Lung (tissue), 12 donors: ENCODE data around the gene AMN1. TPM values are rescaled to one million over a fixed set of nuclear protein-coding genes. Genes with fewer than 3 reads are reported as not detected.
"Not testable (repeated sequence)": the region's sequence is repeated elsewhere in the genome, so short reads cannot be mapped to it uniquely, and the experiment has no call there.

Experiments used
- ATAC-seq: fragments of 200-7000 bp; cut with Tn5 transposase; one replicate; pipeline ENCODE4 v1.9.1; 2020; ENCODE audit warnings: moderate number of reproducible peaks; ENCODE audit not compliant: insufficient read depth, low FRiP score
- DNase-seq, 3 donors: peaks; one replicate each; pipeline ENCODE4 v3.0.0-alpha.2; 2013 to 2017
- H3K27ac ChIP-seq, 2 donors: one replicate each; pipeline ENCODE4 v1.5.1; 2013; ENCODE audit warnings: mild to moderate bottlenecking in 2 of 2, moderate library complexity in 2 of 2, control low read depth in 1 of 2, inconsistent platforms in 1 of 2, low read depth in 1 of 2, low read length in 1 of 2
- H3K27me3 ChIP-seq, 3 donors: one replicate each; pipeline ENCODE4 v1.5.1; 2013; ENCODE audit warnings: low read length in 2 of 3; ENCODE audit not compliant: control insufficient read depth in 3 of 3, insufficient read depth in 3 of 3
- H3K36me3 ChIP-seq, 4 donors: one replicate each; pipeline ENCODE4 v1.5.1; 2013; ENCODE audit warnings: low read length in 4 of 4, mild to moderate bottlenecking in 1 of 4, moderate library complexity in 1 of 4; ENCODE audit not compliant: control insufficient read depth in 4 of 4, insufficient read depth in 4 of 4
- H3K4me1 ChIP-seq, 5 donors: one replicate each; pipeline ENCODE4 v1.5.1; 2013; ENCODE audit warnings: low read length in 5 of 5, mild to moderate bottlenecking in 2 of 5, moderate library complexity in 1 of 5; ENCODE audit not compliant: control insufficient read depth in 5 of 5, insufficient read depth in 5 of 5
- H3K4me3 ChIP-seq: one replicate; pipeline ENCODE4 v1.5.1; 2013; ENCODE audit warnings: mild to moderate bottlenecking, control low read depth, moderate library complexity
- H3K9ac ChIP-seq, 2 donors: one replicate each; pipeline ENCODE4 v1.5.1; 2013; ENCODE audit warnings: low read length in 2 of 2, control low read depth in 1 of 2; ENCODE audit not compliant: insufficient read depth in 1 of 2
- H3K9me3 ChIP-seq, 4 donors: one replicate each; pipeline ENCODE4 v1.5.1; 2013; ENCODE audit warnings: low read length in 3 of 4, mild to moderate bottlenecking in 1 of 4, moderate library complexity in 1 of 4; ENCODE audit not compliant: control insufficient read depth in 4 of 4, insufficient read depth in 3 of 4
- WGBS, 2 donors: extraction: QIAGEN DNeasy Blood & Tissue Kit; methylation state at CpG; one replicate each; pipeline ENCODE4 v1.1.7; 2013; 5-methylcytosine and 5-hydroxymethylcytosine counted together
- polyA plus RNA-seq, 2 donors: library from polyadenylated mRNA; stranded (reverse); fragments of 200-250 nt; gene quantifications; one replicate each; pipeline ENCODE4 v1.2.1, GENCODE V29; 2013
- total RNA-seq, 2 donors: library from RNA; depleted of rRNA in 1 of 2; stranded (reverse); fragments of >200 nt in 1 of 2; gene quantifications; one replicate each; pipeline ENCODE4 v1.2.1, GENCODE V29; 2014 to 2021
- TF ChIP-seq, protein P1 (sequence below): IDR thresholded peaks from 2 replicates; pipeline ENCODE4 v1.5.1; 2012; ENCODE audit warnings: mild to moderate bottlenecking; ENCODE audit errors: control extremely low read depth, extremely low read depth
- donor health status: control.
- donor health status: control.
- donor health status: Bipolar disorder and iron deficiency.
- donor health status: healthy.
- donor health status: DM: yes; HTN: yes; CAD: no.

AMN1 gene
- total and polyA plus RNA-seq, 4 donors = 5.7 to 20.0 (median 11.3) TPM

DNA sequence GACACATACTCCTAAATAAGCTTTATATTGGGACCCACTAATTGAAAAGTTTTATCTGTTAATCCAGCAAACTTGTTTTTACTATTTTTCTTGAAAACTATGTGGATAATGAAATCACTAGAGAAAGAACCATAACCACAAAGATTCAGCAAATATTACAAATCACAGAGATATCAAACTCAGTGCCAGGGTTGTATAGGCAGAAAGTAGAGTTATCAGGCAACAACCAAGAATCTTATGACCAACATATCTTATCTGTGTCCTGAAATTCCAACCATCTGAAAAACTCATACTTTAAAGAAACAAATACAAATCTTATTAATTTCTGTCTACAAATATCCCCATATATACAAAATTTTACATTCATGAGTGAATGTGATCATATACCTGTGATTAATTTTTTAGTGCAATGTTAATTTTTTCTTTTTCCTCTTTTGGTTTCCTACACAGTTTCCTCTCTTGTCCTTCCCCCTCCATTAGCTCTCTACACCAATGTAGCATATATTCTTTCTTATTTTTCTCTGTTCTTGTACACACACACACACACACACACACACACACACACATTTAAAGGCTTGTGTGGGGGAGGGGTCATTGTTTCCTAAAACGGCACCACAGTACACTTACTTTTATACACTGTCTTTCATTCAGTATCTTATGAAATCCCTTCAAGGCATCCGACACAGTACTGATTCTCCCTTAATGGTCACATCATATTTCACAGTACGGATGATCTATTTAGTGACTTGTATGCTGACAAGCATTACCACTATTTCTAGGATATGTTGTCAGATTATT is 18.6 kb downstream of the AMN1 start:
- Histone ChIP-seq H3K9me3 (peaks cover 0 to 4% (median 0%) of the 10 kb centered on the region in 4 donors), H3K27me3 (no peaks in the 10 kb centered on the region), H3K9ac (no peak overlapping the region), H3K4me3 (no peak overlapping the region), H3K27ac (no peak overlapping the region), H3K4me1 (no peaks in the 10 kb centered on the region), H3K36me3 (peaks cover 0 to 7% (median 5%) of the 10 kb centered on the region in 4 donors)
- WGBS, 2 donors = 71 to 79% methylated on average over 3 of the region's 3 CpGs
- TF ChIP-seq, protein P1, sequence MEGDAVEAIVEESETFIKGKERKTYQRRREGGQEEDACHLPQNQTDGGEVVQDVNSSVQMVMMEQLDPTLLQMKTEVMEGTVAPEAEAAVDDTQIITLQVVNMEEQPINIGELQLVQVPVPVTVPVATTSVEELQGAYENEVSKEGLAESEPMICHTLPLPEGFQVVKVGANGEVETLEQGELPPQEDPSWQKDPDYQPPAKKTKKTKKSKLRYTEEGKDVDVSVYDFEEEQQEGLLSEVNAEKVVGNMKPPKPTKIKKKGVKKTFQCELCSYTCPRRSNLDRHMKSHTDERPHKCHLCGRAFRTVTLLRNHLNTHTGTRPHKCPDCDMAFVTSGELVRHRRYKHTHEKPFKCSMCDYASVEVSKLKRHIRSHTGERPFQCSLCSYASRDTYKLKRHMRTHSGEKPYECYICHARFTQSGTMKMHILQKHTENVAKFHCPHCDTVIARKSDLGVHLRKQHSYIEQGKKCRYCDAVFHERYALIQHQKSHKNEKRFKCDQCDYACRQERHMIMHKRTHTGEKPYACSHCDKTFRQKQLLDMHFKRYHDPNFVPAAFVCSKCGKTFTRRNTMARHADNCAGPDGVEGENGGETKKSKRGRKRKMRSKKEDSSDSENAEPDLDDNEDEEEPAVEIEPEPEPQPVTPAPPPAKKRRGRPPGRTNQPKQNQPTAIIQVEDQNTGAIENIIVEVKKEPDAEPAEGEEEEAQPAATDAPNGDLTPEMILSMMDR = no peak
- no peak for DNase-seq
- no peak for ATAC-seq

DNA sequence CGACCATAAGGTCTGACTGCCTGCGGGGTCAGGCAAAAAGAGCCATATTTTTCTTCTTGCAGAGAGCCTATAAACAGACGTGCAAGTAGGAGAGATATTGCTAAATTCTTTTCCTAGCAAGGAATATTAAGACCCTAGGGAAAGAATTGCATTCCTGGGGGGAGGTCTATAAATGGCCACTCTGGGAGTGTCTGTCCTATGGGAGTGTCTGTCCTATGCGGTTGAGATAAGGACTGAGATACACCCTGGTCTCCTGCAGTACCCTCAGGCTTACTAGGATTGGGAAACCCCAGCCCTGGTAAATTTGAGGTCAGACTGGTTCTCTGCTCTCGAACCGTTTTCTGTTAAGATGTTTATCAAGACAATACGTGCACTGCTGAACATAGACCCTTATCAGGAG is 20.7 kb downstream of the AMN1 start:
- WGBS, 2 donors = 92 to 95% methylated on average over 7 of the region's 7 CpGs
- H3K36me3 ChIP-seq, H3K9ac ChIP-seq, H3K27ac ChIP-seq, H3K4me1 ChIP-seq, ATAC-seq, H3K9me3 ChIP-seq, DNase-seq, H3K27me3 ChIP-seq, H3K4me3 ChIP-seq: not testable (repeated sequence)

DNA sequence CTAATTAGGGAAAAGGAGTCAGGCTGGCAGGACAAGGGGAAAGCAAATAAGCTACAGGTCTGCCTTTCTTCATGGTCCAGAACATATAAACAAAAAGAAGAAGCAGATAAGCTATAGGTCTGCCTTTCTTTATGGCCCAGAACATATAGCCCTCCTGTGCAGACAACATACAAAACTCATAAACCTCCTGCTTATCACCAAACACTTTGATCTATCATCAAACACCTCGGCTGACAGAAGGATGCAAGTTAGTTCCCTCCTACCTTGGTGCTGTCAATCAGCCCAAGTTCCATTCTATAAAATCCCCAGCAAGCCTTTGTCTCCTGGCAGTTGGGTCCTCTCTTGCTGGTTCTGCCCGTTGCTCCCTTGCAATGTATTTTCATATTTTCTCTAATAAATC is 23.2 kb downstream of the AMN1 start:
- peaks cover 0 to 1% (median 0%) of the 10 kb centered on the region in 5 donors for H3K4me1 ChIP-seq
- no peak overlapping the region for H3K4me3 ChIP-seq
- TF ChIP-seq, protein P1 = no peak
- H3K27me3 ChIP-seq = no peaks in the 10 kb centered on the region
- H3K36me3 ChIP-seq = peaks cover 0 to 11% (median 6%) of the 10 kb centered on the region in 4 donors
- H3K9me3 ChIP-seq = peaks cover 0 to 4% (median 0%) of the 10 kb centered on the region in 4 donors
- WGBS, 2 donors = 83% methylated on average over 2 of the region's 2 CpGs
- no peak overlapping the region for H3K9ac ChIP-seq
- no peak overlapping the region for H3K27ac ChIP-seq
- ATAC-seq (no peak), DNase-seq (no peak)

DNA sequence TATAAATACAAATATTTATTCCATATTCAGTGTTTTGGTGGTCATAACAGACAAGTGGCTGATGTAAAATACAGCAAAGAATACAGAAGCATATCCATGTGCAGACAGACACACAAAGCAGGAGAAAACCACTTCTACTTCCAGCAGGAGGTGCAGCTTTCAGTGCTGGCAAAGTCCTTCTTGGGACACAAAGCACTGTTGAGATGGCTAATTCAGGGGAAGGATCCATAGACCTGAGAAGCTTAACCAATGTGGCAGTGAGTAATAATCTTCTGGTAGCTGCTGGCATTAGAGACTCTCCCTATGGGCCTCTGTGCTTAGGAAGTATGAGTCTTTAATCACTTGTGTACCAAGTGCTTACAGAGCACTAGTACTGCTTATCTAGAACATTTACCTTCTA is 26.8 kb downstream of the AMN1 start:
- Histone ChIP-seq H3K27me3 (no peaks in the 10 kb centered on the region), H3K27ac (no peak overlapping the region), H3K4me1 (peaks cover 0 to 1% (median 0%) of the 10 kb centered on the region in 5 donors), H3K9me3 (no peaks in the 10 kb centered on the region), H3K36me3 (peaks cover 0 to 8% (median 5%) of the 10 kb centered on the region in 4 donors), H3K4me3 (no peak overlapping the region), H3K9ac (no peak overlapping the region)
- TF ChIP-seq, protein P1 = no peak
- ATAC-seq = no peak
- DNase-seq = no peak

DNA sequence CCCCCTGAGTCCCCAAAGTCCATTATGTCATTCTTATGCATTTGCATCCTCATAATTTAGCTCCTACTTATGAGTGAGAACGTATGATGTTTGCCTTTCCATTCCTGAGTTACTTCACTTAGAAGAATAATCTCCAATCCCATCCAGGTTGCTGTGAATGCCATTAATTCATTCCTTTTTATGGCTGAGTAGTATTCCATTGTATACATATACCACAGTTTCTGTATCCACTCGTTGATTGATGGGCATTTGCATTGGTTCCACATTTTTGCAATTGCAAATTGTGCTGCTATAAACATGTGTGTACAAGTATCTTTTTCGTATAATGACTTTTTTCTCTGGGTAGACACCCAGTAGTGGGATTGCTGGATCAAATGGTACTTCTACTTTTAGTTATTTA is 38.9 kb downstream of the AMN1 start:
- H3K4me1 ChIP-seq, H3K9ac ChIP-seq, DNase-seq, H3K9me3 ChIP-seq, H3K4me3 ChIP-seq, ATAC-seq, H3K27me3 ChIP-seq, H3K27ac ChIP-seq: not testable (repeated sequence)
- WGBS, 2 donors = 96 to 98% methylated on average over 3 of the region's 3 CpGs
- H3K36me3 ChIP-seq = peaks cover 1 to 12% (median 4%) of the 10 kb centered on the region in 4 donors
